Natural killer cell (primary cell): ENCODE measurements around the gene FAM13B. TPM values are rescaled to one million over a fixed set of nuclear protein-coding genes. Genes with fewer than 3 reads are reported as not detected.

Experiments
- ATAC-seq, 3 donors: fragments of 150-1000 bp in 2 of 3; fragments of 200-7000 bp in 1 of 3; cut with Tn5 transposase; 1 replicate in 1 of 3; 2 replicates in 2 of 3; pipeline ENCODE4 v1.10.0; 2021; ENCODE audit warnings: mild to moderate bottlenecking in 2 of 3, moderate library complexity in 2 of 3
- DNase-seq, 2 donors: peaks; one replicate each; pipeline versions ENCODE4 v3.0.0 to v3.0.0-alpha.2; 2013 to 2021; ENCODE audit warnings: mixed read lengths in 1 of 2
- H3K27ac ChIP-seq: one replicate; pipeline ENCODE4 v1.5.1; 2013; ENCODE audit warnings: mild to moderate bottlenecking, low read length
- H3K27me3 ChIP-seq: one replicate; pipeline ENCODE4 v1.6.1; 2013; ENCODE audit warnings: low read length; ENCODE audit not compliant: control insufficient read depth, insufficient read depth
- H3K36me3 ChIP-seq: one replicate; pipeline ENCODE4 v1.6.1; 2013; ENCODE audit warnings: low read length; ENCODE audit not compliant: control insufficient read depth, insufficient read depth
- H3K4me1 ChIP-seq: one replicate; pipeline ENCODE4 v1.6.1; 2013; ENCODE audit warnings: low read length; ENCODE audit not compliant: control insufficient read depth, insufficient read depth
- H3K4me3 ChIP-seq: one replicate; pipeline ENCODE4 v1.5.1; 2013; ENCODE audit warnings: low read length
- H3K9me3 ChIP-seq: one replicate; pipeline ENCODE4 v1.6.1; 2013; ENCODE audit warnings: low read length; ENCODE audit not compliant: control insufficient read depth, insufficient read depth
- H3K27ac Mint-ChIP-seq, 2 donors: one replicate each; pipeline ENCODE4 v1.8.0; 2022; ENCODE audit warnings: mild to moderate bottlenecking in 2 of 2, mixed read lengths in 2 of 2, moderate library complexity in 1 of 2
- H3K27me3 Mint-ChIP-seq, 2 donors: one replicate each; pipeline ENCODE4 v1.8.0; 2022; ENCODE audit warnings: low read depth in 2 of 2, mixed read lengths in 2 of 2
- H3K36me3 Mint-ChIP-seq: one replicate; pipeline ENCODE4 v1.8.0; 2022; ENCODE audit warnings: mixed read lengths
- H3K4me1 Mint-ChIP-seq, 2 donors: one replicate each; pipeline ENCODE4 v1.8.0; 2022; ENCODE audit warnings: mixed read lengths in 2 of 2
- H3K4me3 Mint-ChIP-seq: one replicate; pipeline ENCODE4 v1.8.0; 2022; ENCODE audit warnings: mild to moderate bottlenecking, moderate library complexity, mixed read lengths
- H3K9me3 Mint-ChIP-seq, 2 donors: one replicate each; pipeline ENCODE4 v1.8.0; 2022; ENCODE audit warnings: mixed read lengths in 2 of 2
- WGBS: methylation state at CpG from one replicate; pipeline ENCODE4 v1.1.7; 2013; ENCODE audit warnings: missing lambda C conversion rate; ENCODE audit not compliant: insufficient coverage; 5-methylcytosine and 5-hydroxymethylcytosine counted together
- intact Hi-C: fragments of 100-400 bp; cut with micrococcal nuclease; formaldehyde crosslinking; loops from one replicate; pipeline ENCODE4 v1.14.2; 2022
- total RNA-seq, 4 donors: library from RNA; stranded (reverse); fragments of 120-200 nt in 1 of 4; gene quantifications; one replicate each; pipeline versions ENCODE4 v1.2.3 to v1.2.4, GENCODE V29; 2013 to 2022
- TF ChIP-seq, protein P1 (sequence below): fragments of 200-600 bp; IDR thresholded peaks from one replicate; pipeline ENCODE4 v1.8.0; 2022; ENCODE audit warnings: antibody characterized with exemption

FAM13B gene
- total RNA-seq, 3 donors from 2014 or later (not counting 1 experiment from before 2014, with no cell fraction given) = 58.8 to 74.4 (median 67.4) TPM

DNA sequence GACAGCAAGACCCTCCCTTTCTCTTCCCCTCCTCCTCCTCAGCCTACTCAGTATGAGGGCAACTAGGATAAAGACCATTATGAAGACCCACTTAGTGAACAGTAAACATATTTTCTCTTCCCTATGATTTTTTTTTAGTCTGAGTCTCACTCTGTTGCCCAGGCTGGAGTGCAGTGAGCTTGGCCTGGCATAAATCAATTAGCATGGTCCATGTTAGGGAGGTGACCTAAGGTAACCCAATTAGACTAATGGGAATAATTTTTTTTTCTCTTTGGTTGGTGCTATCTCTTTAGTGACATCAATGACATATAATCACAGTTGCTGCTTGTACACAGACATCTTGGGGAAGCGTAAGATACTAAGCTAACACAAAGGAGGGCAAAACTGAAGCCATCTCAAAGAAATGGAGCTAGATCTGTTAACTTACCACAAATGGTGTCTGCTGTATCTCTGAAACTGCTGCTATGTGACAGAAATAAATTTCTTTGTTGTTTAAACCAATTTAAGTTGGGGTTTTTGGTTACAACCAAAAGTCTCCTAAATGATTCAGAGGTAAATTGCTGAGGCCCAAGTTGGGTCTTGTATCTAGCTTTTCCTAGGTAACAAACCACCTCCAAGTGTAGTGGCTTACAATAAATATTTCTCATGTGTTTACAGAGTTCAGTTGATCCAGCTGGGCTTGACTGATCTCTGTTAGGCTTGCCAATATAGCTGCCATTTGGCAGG lies 130.3 kb downstream of the FAM13B start:
- H3K27ac Mint-ChIP-seq = no peak overlapping the region
- peaks cover 3 to 11% of the 10 kb centered on the region in 2 donors for H3K27me3 Mint-ChIP-seq
- Histone ChIP-seq H3K27ac (no peak overlapping the region), H3K36me3 (no peaks in the 10 kb centered on the region), H3K4me3 (no peak overlapping the region), H3K4me1 (no peaks in the 10 kb centered on the region), H3K27me3 (no peaks in the 10 kb centered on the region), H3K9me3 (no peaks in the 10 kb centered on the region)
- DNase-seq (no peak), ATAC-seq (no peak)
- H3K9me3 Mint-ChIP-seq = no peaks in the 10 kb centered on the region
- peaks cover 0 to 6% of the 10 kb centered on the region in 2 donors for H3K4me1 Mint-ChIP-seq
- no peak overlapping the region for H3K4me3 Mint-ChIP-seq
- 94% methylated on average over 1 of the region's 1 CpG for WGBS
- H3K36me3 Mint-ChIP-seq = no peaks in the 10 kb centered on the region
- intact Hi-C loops = no loop called here
- TF ChIP-seq, protein P1, sequence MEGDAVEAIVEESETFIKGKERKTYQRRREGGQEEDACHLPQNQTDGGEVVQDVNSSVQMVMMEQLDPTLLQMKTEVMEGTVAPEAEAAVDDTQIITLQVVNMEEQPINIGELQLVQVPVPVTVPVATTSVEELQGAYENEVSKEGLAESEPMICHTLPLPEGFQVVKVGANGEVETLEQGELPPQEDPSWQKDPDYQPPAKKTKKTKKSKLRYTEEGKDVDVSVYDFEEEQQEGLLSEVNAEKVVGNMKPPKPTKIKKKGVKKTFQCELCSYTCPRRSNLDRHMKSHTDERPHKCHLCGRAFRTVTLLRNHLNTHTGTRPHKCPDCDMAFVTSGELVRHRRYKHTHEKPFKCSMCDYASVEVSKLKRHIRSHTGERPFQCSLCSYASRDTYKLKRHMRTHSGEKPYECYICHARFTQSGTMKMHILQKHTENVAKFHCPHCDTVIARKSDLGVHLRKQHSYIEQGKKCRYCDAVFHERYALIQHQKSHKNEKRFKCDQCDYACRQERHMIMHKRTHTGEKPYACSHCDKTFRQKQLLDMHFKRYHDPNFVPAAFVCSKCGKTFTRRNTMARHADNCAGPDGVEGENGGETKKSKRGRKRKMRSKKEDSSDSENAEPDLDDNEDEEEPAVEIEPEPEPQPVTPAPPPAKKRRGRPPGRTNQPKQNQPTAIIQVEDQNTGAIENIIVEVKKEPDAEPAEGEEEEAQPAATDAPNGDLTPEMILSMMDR = no peak

DNA sequence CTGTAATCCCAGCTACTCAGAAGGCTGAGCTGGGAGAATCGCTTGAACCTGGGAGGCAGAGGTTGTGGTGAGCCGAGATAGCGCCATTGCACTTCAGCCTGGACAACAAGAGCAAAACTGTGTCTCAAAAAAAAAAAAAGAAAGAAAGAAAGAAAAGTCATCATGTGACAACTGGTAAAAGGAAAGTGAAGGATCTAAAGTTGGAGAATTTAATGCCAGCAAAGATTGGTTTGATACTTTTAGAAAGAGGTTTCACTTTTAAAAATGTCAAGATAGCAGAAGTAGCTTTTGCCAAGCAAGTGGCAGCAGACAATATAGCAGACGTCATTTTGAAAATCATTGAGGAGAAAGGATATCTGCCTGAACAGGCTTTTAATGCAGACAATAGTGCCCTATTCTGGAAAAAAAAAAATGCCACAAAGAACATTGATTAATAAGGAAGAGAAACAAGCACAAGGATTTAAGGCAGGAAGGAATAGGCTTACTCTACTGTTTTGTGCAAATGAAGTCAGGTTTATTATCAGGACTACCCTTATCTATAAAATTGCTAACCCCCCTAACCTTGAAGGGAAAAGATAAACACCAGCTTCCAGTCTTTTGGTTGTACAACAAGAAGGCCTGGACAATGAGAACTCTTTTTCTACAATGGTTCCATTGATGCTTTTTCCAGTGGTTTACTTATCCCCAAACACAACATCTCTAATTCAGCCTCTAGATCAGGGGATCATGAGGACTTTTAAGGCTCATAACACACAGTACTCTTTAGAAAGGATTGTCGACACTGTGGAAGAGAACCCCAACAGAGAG lies 131.7 kb downstream of the FAM13B start:
- Histone ChIP-seq H3K27ac (no peak overlapping the region), H3K27me3 (no peaks in the 10 kb centered on the region), H3K36me3 (no peaks in the 10 kb centered on the region), H3K9me3 (no peaks in the 10 kb centered on the region), H3K4me3 (no peak overlapping the region), H3K4me1 (no peaks in the 10 kb centered on the region)
- no peak overlapping the region for H3K4me3 Mint-ChIP-seq
- ATAC-seq = no peak
- intact Hi-C loops = no loop called here
- WGBS = 70% methylated on average over 5 of the region's 5 CpGs
- DNase-seq = no peak
- H3K9me3 Mint-ChIP-seq = no peaks in the 10 kb centered on the region
- H3K36me3 Mint-ChIP-seq = no peaks in the 10 kb centered on the region
- H3K4me1 Mint-ChIP-seq = peaks cover 0 to 6% of the 10 kb centered on the region in 2 donors
- H3K27ac Mint-ChIP-seq = no peak overlapping the region
- H3K27me3 Mint-ChIP-seq = peaks cover 3 to 11% of the 10 kb centered on the region in 2 donors
- TF ChIP-seq, protein P1 = no peak

DNA sequence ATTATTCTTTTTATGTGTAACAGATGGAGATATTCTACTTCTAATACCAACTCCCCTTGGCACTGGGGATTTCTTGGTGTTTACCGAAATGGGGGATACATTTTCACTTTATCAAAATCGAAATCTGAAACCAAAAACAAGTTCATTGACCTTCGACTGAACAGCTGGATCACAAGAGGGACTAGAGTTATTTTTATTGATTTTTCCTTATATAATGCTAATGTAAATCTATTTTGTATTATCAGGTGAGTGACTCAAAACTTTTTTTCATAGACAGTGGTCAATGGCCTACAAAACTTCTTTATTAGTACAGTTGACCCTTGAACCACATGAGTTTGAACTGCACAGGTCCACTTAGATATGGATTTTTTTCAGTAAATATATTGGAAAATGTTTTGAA lies 133.4 kb downstream of the FAM13B start:
- H3K36me3 Mint-ChIP-seq = no peaks in the 10 kb centered on the region
- DNase-seq (no peak), ATAC-seq (no peak)
- intact Hi-C loops = no loop called here
- H3K9me3 ChIP-seq = no peaks in the 10 kb centered on the region
- WGBS = no CpG with 5 or more reads among the region's 3 CpGs
- peaks cover 0 to 6% of the 10 kb centered on the region in 2 donors for H3K4me1 Mint-ChIP-seq
- H3K27ac Mint-ChIP-seq = no peak overlapping the region
- no peak overlapping the region for H3K4me3 Mint-ChIP-seq
- TF ChIP-seq, protein P1 = no peak
- no peaks in the 10 kb centered on the region for H3K27me3 ChIP-seq
- H3K27ac ChIP-seq = no peak overlapping the region
- H3K36me3 ChIP-seq = no peaks in the 10 kb centered on the region
- no peaks in the 10 kb centered on the region for H3K4me1 ChIP-seq
- no peak overlapping the region for H3K4me3 ChIP-seq
- peaks cover 3 to 11% of the 10 kb centered on the region in 2 donors for H3K27me3 Mint-ChIP-seq
- H3K9me3 Mint-ChIP-seq = no peaks in the 10 kb centered on the region
